GM06990 (cell line): Measurements from ENCODE around the gene GBP1.
A peak's percentile ranks its signal among the peaks of the same experiment; 100 is the strongest.

Experiments used
- DNase-seq: peaks from one replicate; pipeline ENCODE4 v3.0.0-alpha.2; 2011; ENCODE audit not compliant: insufficient read length; ENCODE audit errors: extremely low read depth
- H3K27me3 ChIP-seq: replicated peaks from 2 replicates; pipeline ENCODE4 v1.6.0; 2011; ENCODE audit warnings: low read length; ENCODE audit not compliant: control insufficient read depth, insufficient read depth
- H3K36me3 ChIP-seq: 2 replicates; pipeline ENCODE4 v1.5.1; 2011; ENCODE audit warnings: low read length; ENCODE audit not compliant: control insufficient read depth, insufficient read depth
- H3K4me3 ChIP-seq: replicated peaks from 2 replicates; pipeline ENCODE4 v1.5.1; 2011; ENCODE audit warnings: low read depth, mild to moderate bottlenecking, control low read depth, low read length
- TF ChIP-seq, protein P1 (sequence below): IDR thresholded peaks from 2 replicates; pipeline ENCODE4 v1.5.1; 2011; ENCODE audit warnings: low read length, control low read depth, mild to moderate bottlenecking, inconsistent platforms; ENCODE audit not compliant: insufficient read depth, poor library complexity, severe bottlenecking

GBP1 gene

DNA sequence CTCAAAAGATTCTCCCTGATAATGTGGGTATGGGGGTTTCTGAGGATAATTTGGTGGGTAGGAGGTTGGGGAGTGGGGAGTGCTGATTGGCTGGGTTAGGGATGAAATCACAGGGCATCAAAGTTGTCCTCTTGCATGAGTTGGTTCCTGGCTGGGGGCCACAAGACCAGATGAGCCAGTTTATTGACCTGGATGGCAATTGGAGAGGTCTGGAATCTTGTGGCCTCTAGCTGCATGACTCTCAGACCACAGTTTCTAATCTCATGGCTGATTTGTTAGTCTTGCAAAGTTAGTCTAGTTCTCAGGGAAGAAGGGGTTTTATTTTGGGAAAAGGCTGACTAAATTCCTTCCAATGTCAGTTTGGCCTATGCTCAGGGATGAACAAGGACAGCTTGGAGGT, 3.3 kb upstream of the GBP1 start:
- Histone ChIP-seq H3K36me3 (no peaks in the 10 kb centered on the region), H3K27me3 (no peaks in the 10 kb centered on the region), H3K4me3 (no peak overlapping the region)
- DNase-seq, result no peak
- TF ChIP-seq, protein P1, sequence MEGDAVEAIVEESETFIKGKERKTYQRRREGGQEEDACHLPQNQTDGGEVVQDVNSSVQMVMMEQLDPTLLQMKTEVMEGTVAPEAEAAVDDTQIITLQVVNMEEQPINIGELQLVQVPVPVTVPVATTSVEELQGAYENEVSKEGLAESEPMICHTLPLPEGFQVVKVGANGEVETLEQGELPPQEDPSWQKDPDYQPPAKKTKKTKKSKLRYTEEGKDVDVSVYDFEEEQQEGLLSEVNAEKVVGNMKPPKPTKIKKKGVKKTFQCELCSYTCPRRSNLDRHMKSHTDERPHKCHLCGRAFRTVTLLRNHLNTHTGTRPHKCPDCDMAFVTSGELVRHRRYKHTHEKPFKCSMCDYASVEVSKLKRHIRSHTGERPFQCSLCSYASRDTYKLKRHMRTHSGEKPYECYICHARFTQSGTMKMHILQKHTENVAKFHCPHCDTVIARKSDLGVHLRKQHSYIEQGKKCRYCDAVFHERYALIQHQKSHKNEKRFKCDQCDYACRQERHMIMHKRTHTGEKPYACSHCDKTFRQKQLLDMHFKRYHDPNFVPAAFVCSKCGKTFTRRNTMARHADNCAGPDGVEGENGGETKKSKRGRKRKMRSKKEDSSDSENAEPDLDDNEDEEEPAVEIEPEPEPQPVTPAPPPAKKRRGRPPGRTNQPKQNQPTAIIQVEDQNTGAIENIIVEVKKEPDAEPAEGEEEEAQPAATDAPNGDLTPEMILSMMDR, result no peak

DNA sequence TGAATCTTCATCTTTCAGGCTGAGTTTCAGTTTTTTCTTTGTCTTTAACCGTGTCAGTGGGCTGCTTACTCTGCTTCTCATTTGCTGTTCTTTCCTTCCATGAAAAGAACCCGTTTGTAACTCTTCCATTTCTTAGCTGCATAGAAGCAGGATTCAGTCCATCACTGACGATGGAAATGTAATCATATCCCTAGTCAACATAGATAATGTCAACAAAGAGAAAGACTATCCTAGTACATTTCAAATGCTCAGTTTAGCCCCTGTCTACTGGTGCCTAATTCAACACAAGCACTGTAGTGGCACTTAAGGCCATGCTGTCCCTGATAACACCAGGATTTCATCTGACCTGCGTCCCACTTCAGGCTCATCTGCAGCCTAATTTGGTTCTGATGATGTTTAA, 376 bp downstream of the GBP1 start:
- peak overlapping the region; percentile 58 for H3K4me3 ChIP-seq
- TF ChIP-seq, protein P1, result no peak
- DNase-seq, result no peak
- H3K27me3 ChIP-seq, result no peaks in the 10 kb centered on the region
- no peaks in the 10 kb centered on the region for H3K36me3 ChIP-seq

DNA sequence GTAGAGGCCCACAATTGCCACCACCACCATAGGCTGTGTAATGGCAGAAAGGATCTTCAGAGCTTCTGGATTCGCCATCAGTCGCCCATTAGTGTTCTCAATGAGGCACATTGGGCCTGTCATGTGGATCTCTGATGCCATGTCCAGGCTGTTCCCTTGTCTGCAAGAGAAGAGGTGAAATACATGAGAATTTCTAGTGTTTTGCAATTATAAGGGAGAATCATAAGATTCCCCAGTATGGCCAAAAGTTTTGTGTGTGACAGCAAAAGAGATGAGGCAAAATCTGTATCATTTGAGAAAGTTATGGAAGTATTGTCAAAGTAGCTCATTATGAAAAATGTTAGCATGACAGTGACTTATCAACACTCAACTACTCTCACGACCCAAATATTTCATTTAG, 1.9 kb downstream of the GBP1 start:
- no peaks in the 10 kb centered on the region for H3K36me3 ChIP-seq
- TF ChIP-seq, protein P1, result no peak
- no peak overlapping the region for H3K4me3 ChIP-seq
- no peaks in the 10 kb centered on the region for H3K27me3 ChIP-seq
- DNase-seq, result no peak

DNA sequence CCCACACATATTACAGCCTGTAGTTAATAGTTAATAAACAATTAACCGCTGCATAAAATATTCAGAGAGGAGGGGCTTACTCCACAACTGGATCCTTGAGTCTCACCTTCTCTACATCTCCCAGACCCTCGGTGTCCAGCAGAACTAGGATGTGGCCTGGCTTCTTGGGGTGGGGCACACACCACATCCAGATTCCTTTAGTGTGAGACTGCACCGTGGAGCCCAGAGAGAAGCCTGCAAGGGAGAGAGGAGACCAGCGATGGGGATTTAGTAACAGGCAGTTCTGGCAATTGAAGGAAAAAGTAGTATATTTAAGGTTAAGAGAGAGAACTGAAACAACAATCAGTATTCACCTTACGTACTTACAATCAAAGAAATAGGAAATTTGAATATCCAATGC, 4.9 kb downstream of the GBP1 start:
- Histone ChIP-seq H3K36me3 (no peaks in the 10 kb centered on the region; the same call in 1 of the 2 replicates), H3K27me3 (no peaks in the 10 kb centered on the region)
- DNase-seq, result no peak

DNA sequence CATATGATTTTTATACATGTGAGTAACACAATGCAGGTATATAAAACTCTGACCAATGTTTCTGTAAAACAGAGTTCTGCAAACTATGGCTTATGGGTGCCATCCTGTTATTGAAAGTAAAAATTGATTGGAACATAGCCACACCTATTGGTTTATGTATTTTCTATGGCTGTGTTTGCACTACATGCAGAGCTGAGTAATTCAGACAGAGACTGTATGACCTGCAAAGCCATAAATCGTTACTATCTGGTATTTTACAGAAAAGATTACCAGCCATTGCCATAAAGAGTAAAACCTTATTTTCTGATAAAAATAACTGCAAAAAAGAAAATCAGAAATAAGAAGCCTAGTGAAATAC, 13.1 kb downstream of the GBP1 start:
- DNase-seq, result no peak
- peaks cover 7% of the 10 kb centered on the region for H3K36me3 ChIP-seq
- TF ChIP-seq, protein P1, result no peak

More for the DNA sequence above, 4.9 kb downstream of the GBP1 start:
- H3K4me3 ChIP-seq, result no peak overlapping the region
- TF ChIP-seq, protein P1, result no peak

DNA sequence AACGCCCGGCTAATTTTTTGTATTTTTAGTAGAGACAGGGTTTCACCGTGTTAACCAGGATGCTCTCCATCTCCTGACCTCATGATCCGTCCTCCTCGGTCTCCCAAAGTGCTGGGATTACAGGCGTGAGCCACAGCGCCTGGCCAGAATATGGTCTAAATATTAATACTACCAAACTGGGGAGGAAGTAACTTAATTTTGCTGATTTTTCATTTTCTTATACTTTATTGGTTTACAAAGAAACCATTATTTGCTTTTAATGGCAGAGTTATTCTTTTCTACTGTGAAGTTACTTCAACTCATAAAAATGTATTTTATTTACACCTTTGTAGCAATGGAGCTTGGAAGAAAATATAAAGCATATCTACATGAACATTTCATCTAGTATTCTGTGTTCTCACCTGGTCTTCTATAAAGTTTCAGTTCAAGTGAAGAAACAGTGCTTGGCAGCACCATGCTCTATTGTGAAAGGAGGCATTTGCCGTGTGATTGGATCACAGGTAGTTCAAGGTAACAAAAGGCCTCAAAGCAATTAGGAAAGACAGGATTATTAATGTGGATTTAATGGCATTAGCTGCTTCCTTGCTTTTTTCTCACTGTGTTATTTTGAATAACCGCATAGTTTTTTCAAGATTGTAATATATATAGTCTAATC, 13.6 kb downstream of the GBP1 start:
- TF ChIP-seq, protein P1, result no peak
- DNase-seq, result no peak
- Histone ChIP-seq H3K27me3 (no peaks in the 10 kb centered on the region), H3K4me3 (no peak overlapping the region), H3K36me3 (peaks cover 7% of the 10 kb centered on the region)

More for the DNA sequence above, 13.1 kb downstream of the GBP1 start:
- no peak overlapping the region for H3K4me3 ChIP-seq
- no peaks in the 10 kb centered on the region for H3K27me3 ChIP-seq
